ENCODE data around the gene STEEP1. TPM values are rescaled to one million over a fixed set of nuclear protein-coding genes. Genes with fewer than 3 reads are reported as not detected.

The STEEP1 gene
- 21.6 TPM for polyA plus RNA-seq (2012; ENCODE audit: missing spikeins)

DNA sequence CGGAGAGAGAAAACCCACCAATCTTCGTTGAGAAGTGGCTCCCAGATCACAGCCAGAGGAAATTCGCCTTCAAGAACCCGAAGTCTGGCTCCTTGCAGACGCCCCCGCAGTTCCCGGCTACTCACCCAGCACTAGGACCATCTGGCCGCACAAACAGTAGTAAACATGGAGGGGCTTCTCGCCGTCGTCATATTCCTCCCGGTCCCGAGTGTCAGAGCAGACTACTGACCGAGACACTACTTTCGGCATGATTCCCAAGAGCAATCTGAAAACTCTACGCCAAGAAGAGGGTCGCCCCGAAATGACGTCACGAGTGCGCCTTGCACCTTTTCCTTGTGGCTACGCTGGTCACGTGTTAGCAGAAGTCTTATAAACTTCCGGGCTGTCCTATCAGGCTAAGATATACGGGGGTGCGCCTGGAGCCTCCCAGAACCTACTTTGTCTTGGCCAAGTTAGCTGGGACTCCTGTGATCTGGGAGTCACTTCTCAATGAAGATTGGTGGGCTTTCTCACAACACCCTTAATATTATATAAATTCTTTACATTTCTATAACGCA lies at the start of gene STEEP1:
TSS of gene STEEP1 (minus strand) at position 303 of the 557 bp plus-strand sequence. CDS start at position 249, 54 bp downstream.
- DNase-seq (ENCODE audit: insufficient read length) (peak; percentile 62), FAIRE-seq (peak; percentile 88)
- TF ChIP-seq POLR2A (IDR thresholded peaks at IDR 0.05; ENCODE audit: low read depth, low read length) (peak; percentile 59; the same call in 1 of the 2 replicates), TAF1 (IDR thresholded peaks at IDR 0.05; ENCODE audit: borderline replicate concordance, low read depth, low read length) (no peak), POLR2AphosphoS5 (IDR thresholded peaks at IDR 0.05; ENCODE audit: low read depth, low read length) (peak; percentile 31; the same call in 1 of the 2 replicates)

DNA sequence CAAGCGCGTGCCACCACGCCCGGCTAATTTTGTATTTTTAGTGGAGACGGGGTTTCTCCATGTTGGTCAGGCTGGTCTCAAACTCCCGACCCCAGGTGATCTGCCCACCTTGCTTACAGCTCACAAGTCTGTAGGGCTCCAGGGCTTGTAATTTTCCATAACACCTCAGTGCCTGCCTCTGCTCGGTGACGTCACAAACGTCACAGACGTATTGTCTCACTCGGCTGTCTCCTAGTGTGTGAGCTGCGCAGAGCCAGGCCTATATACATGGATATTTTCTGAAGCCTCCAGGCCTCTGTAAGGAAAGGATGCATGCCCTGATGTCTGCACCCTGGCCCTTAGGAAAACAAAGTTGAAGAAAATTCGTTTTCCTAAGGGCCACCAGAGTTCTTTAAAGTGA lies 49.6 kb upstream of the STEEP1 start:
- FAIRE-seq (no peak), DNase-seq (ENCODE audit: insufficient read length) (no peak)
- TF ChIP-seq POLR2AphosphoS5 (IDR thresholded peaks at IDR 0.05; ENCODE audit: low read depth, low read length) (no peak), POLR2A (IDR thresholded peaks at IDR 0.05; ENCODE audit: low read depth, low read length) (no peak), TAF1 (IDR thresholded peaks at IDR 0.05; ENCODE audit: borderline replicate concordance, low read depth, low read length) (no peak)

DNA sequence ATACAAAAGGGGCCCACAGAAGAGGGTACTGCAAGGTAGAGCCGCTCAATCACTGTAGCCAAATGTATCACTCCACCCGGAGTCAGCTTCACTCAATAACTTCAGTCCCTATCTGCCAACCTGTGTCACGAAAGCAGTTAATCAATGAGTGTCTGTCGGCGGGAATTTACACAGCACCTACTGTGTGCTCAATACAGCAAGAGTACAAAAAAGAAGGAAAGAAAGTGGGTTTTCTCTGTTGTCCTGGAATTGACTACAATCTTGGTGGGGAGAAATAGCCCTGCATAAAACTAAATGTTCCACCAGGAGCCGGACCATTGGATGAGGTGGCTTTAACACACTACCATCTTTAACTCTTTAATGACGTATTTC lies 41.8 kb upstream of the STEEP1 start:
- DNase-seq (ENCODE audit: insufficient read length) = no peak
- no peak for TF ChIP-seq TAF1 (IDR thresholded peaks at IDR 0.05; ENCODE audit: borderline replicate concordance, low read depth, low read length)
- no peak for TF ChIP-seq POLR2AphosphoS5 (IDR thresholded peaks at IDR 0.05; ENCODE audit: low read depth, low read length)
- no peak for TF ChIP-seq POLR2A (IDR thresholded peaks at IDR 0.05; ENCODE audit: low read depth, low read length)
- FAIRE-seq = peak; percentile 76

DNA sequence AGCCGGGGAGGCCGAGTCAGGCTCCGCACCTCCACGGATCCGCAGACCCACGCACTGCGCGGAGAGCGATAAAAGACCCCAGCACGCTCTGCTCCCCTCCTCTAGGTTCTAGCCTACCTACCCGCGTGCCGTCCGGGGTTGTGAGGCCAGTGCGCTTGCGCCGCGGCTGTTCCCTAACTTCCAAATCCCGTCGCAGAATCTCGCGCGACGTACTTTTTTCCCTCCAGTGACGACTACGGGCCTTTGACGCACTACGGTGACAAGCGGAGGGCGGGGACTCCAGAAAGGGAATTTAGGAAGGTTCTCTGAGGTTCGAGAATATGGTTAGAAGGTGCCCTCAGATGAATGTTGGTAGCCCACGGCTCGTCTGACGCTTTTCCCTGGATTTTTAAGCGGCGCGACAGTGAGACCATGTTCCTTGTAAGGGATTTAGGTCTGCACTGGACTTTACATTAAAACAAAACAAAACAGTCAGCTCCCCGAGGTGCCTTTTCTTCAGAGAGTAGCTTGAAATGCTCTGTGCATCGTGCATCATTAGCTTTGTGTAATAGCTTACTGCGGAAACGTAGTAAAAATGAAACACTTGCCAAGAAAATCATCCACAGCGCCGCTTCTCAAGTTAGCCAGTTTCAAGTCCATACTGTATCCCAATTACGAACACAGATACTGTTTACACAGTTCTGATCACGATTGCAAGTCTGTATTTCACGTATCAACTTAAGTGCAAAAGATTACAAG lies 41.2 kb upstream of the STEEP1 start, which contains the start of gene NKRF:
TSS of gene NKRF (minus strand) at position 145 of the 738 bp plus-strand sequence.
- DNase-seq (ENCODE audit: insufficient read length) = peak; percentile 60
- peak; percentile 85 for FAIRE-seq
- TF ChIP-seq POLR2A (IDR thresholded peaks at IDR 0.05; ENCODE audit: low read depth, low read length) (peak; percentile 96), TAF1 (IDR thresholded peaks at IDR 0.05; ENCODE audit: borderline replicate concordance, low read depth, low read length) (peak; percentile 86), POLR2AphosphoS5 (IDR thresholded peaks at IDR 0.05; ENCODE audit: low read depth, low read length) (peak; percentile 96)

DNA sequence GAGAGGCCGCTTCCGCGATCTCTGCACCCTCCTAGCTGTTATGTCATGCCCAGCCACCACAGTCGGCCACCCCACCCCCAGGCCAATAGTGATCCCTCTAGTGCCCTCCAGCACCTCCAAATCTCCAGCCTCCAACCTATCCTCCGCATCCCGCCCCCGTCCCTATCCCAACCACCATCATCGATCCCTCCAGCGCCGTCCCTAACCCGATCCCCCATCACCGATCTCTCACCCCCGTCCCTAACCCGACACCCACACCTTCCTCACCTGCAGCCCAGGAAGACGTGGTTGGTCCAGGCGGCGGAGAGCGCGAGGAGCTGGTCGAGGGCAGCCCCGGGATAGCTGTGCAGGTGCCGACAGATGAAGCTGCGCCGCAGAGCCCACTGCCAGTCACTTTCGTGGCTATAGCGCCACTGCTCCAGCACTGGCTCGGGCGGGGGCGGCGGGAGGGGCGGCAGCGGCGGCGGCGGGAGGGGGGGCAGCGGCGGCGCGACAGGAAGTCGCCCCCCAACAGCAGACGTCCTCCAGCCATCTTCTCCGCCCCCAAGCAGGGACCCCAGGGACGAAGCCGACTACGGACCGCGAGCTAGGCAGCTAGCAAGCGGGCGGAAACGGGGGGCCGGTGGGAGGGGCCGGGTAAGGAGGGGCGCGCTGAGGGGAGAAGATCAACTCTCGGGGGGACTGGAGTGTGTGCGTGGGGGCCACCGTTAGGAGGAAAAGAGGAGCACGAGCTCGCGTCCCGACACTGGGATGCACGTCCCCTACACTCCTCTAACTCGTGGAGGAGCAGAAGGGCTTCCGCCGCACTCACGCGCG lies 40.5 kb upstream of the STEEP1 start:
- FAIRE-seq = peak; percentile 70
- no peak for DNase-seq (ENCODE audit: insufficient read length)
- TF ChIP-seq POLR2AphosphoS5 (IDR thresholded peaks at IDR 0.05; ENCODE audit: low read depth, low read length) (no peak), POLR2A (IDR thresholded peaks at IDR 0.05; ENCODE audit: low read depth, low read length) (no peak), TAF1 (IDR thresholded peaks at IDR 0.05; ENCODE audit: borderline replicate concordance, low read depth, low read length) (no peak)

DNA sequence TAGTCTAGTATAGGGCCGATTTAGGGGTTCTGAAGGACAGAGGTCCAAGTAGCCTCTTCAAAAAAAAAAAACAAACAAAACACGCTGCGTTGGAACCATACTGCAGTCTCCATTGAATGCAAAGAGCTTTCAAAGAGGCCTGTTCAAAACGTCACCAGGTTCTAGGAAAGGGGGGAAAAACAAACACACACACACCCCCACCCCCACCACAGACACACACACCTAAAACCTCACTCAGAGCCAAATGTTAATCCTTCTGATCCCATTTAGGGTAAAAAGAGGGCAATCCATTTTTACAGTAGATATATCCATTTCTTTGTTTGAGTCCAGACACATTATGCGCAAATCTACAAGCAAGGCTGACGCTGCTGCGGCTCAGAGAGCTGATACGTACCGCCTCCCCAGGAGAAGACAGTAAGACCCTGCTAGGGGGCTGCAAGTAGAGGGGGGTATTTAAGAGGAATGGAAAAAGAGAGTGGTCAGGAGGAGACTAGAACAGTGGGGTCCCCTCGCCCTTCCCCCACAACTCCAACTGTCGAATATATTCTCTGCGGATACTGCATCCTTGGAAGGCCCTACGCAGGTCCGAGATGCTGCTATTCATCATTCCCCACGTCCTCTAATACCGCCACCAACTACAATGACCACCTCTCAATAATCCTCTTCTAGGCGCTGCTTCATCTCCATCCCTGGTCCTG lies 39.7 kb upstream of the STEEP1 start:
- DNase-seq (ENCODE audit: insufficient read length) (no peak), FAIRE-seq (no peak)
- TF ChIP-seq POLR2A (IDR thresholded peaks at IDR 0.05; ENCODE audit: low read depth, low read length) (no peak), TAF1 (IDR thresholded peaks at IDR 0.05; ENCODE audit: borderline replicate concordance, low read depth, low read length) (no peak), POLR2AphosphoS5 (IDR thresholded peaks at IDR 0.05; ENCODE audit: low read depth, low read length) (no peak)

DNA sequence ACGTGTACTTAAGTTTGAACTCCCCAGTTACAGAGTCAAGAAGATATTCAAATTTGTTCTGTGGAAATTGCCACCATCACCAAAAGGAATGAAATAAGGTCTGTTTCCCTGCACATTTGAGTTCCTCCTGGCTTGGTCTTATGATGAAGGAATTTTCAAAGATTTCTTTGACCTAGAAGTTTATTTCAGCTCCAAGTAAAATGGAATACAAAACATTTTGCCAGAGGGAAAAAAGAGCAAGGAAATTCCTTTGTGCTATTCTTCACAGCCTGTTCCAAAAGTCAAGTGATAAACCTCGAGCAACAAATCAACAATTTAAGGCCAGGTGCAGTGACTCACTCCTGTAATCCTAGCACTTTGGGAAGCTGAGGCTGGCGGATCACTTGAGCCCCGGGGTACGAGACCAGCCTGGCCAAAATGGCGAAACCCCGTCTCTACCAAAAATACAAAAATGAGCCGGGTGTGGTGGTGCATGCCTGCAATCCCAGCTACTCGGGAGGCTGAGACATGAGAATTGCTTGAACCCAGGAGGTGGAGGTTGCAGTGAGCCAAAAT lies 37.6 kb upstream of the STEEP1 start:
- TF ChIP-seq POLR2AphosphoS5 (IDR thresholded peaks at IDR 0.05; ENCODE audit: low read depth, low read length) = no peak
- TF ChIP-seq TAF1 (IDR thresholded peaks at IDR 0.05; ENCODE audit: borderline replicate concordance, low read depth, low read length) = no peak
- TF ChIP-seq POLR2A (IDR thresholded peaks at IDR 0.05; ENCODE audit: low read depth, low read length) = no peak
- DNase-seq (ENCODE audit: insufficient read length) (no peak), FAIRE-seq (peak; percentile 81)

DNA sequence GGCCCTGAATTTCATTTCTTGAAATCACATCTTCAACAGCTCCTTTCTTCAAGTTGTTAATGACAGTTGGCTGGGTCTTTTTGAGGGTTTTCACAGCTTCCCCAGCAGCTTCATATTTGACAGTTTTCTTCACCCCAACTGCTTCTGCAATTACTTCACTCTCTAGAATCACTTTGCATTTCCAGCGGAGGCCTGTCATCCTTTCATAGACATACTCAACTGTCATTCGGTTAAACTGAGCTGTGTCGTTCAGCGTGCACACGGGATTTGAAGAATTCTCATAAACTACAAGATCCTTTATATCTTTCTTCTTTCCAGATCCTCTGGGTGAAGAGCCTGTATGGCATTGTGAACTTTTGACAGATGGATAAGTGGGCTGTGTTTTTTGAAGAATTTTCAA lies 24.6 kb upstream of the STEEP1 start:
- TF ChIP-seq POLR2A (IDR thresholded peaks at IDR 0.05; ENCODE audit: low read depth, low read length) = no peak
- TF ChIP-seq POLR2AphosphoS5 (IDR thresholded peaks at IDR 0.05; ENCODE audit: low read depth, low read length) = no peak
- TF ChIP-seq TAF1 (IDR thresholded peaks at IDR 0.05; ENCODE audit: borderline replicate concordance, low read depth, low read length) = no peak
- DNase-seq (ENCODE audit: insufficient read length) (no peak), FAIRE-seq (no peak)

DNA sequence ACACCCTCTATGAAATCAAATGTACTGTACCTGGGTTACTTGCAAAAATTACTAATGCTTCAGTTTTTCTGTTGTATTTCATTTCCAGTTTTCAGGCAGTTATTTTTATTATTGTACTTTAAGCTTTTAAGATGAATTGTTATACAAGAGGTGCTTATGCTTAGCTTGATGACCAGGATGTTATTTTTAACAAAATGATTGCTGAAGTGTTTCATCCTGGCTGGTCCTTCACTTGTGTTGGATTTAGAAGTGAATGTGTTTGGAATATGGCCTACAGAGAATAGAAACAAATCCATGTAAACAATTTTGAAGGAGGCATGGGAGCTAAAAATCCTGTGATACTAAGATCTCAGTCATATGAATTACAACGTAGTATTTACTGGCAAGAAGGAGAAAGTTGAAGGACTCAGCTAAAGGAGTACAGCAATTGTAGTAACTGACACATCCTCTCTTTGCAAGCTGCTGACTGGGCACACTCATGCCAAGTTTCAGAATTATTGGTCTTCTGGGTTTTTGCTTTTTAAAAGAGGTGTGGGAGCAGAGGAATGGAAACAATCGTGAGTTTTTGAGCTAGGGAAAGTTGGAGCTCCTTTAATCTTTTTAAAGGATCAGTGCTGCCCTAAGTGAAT lies 18.3 kb upstream of the STEEP1 start:
- FAIRE-seq = peak; percentile 66
- no peak for DNase-seq (ENCODE audit: insufficient read length)
- TF ChIP-seq POLR2AphosphoS5 (IDR thresholded peaks at IDR 0.05; ENCODE audit: low read depth, low read length) (no peak), TAF1 (IDR thresholded peaks at IDR 0.05; ENCODE audit: borderline replicate concordance, low read depth, low read length) (no peak), POLR2A (IDR thresholded peaks at IDR 0.05; ENCODE audit: low read depth, low read length) (no peak)

DNA sequence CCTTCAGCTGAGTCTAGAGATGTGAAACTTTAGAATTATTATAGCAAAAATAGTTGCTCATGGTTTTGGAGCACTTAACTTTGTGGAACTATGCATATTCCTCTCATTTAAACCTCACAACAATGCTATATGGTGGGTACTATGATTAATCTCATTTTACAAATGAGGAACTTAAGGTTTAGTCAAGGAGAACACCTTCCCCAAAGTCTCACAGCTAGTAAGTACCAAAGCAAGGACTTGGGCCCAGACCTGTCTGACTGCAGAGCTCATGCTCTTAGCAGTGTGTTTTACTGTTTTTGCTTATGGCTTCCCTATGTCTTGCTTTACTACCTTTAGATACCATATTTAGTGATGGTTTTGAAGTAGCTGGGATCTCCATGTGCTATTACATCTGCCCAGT lies 14.2 kb upstream of the STEEP1 start:
- TF ChIP-seq POLR2A (IDR thresholded peaks at IDR 0.05; ENCODE audit: low read depth, low read length) = no peak
- no peak for TF ChIP-seq TAF1 (IDR thresholded peaks at IDR 0.05; ENCODE audit: borderline replicate concordance, low read depth, low read length)
- no peak for TF ChIP-seq POLR2AphosphoS5 (IDR thresholded peaks at IDR 0.05; ENCODE audit: low read depth, low read length)
- no peak for DNase-seq (ENCODE audit: insufficient read length)
- FAIRE-seq = peak; percentile 87
